MCF 10A (cell line): ENCODE measurements around the gene ZNF283. TPM values are rescaled to one million over a fixed set of nuclear protein-coding genes. Genes with fewer than 3 reads are reported as not detected.

Experiments
- BruUV-seq: library from RNA; stranded (reverse); fragments of 400-500 nt; replicated peaks from 2 replicates; lab custom pipeline; 2021; lab: Mats Ljungman, UMichigan
- CTCF ChIA-PET: fragments of 300-600 bp; sonication (Branson Sonifier 250); formaldehyde crosslinking; extraction: SDS; loops from one replicate; lab custom pipeline; 2021; ENCODE audit warnings: antibody characterized with exemption, inconsistent platforms; lab: Yijun Ruan, JAX
- POLR2A ChIA-PET: fragments of 300-600, 350-650 bp; sonication (Branson Sonifier 250); formaldehyde crosslinking; extraction: SDS; loops from one replicate; lab custom pipeline; 2020; ENCODE audit warnings: antibody characterized with exemption, inconsistent platforms; lab: Yijun Ruan, JAX
- DNase-seq: peaks from one replicate; pipeline ENCODE4 v3.0.0-alpha.2; 2018; ENCODE audit not compliant: unreplicated experiment
- H3K27ac Mint-ChIP-seq: one replicate; pipeline ENCODE4 v1.8.0; 2022; ENCODE audit warnings: mild to moderate bottlenecking, low read depth, mixed read lengths; ENCODE audit not compliant: unreplicated experiment
- H3K27me3 Mint-ChIP-seq: one replicate; pipeline ENCODE4 v1.8.0; 2022; ENCODE audit warnings: mixed read lengths; ENCODE audit not compliant: insufficient read depth, unreplicated experiment
- H3K36me3 Mint-ChIP-seq: one replicate; pipeline ENCODE4 v1.8.0; 2022; ENCODE audit warnings: mild to moderate bottlenecking, moderate library complexity, mixed read lengths; ENCODE audit not compliant: insufficient read depth, unreplicated experiment
- H3K4me1 Mint-ChIP-seq: one replicate; pipeline ENCODE4 v1.8.0; 2022; ENCODE audit warnings: mixed read lengths; ENCODE audit not compliant: insufficient read depth, unreplicated experiment
- H3K4me3 Mint-ChIP-seq: one replicate; pipeline ENCODE4 v1.8.0; 2022; ENCODE audit warnings: mild to moderate bottlenecking, moderate library complexity, mixed read lengths; ENCODE audit not compliant: unreplicated experiment
- H3K9me3 Mint-ChIP-seq: one replicate; pipeline ENCODE4 v1.8.0; 2022; ENCODE audit warnings: mixed read lengths; ENCODE audit not compliant: unreplicated experiment
- intact Hi-C: fragments of 100-400 bp; cut with micrococcal nuclease; formaldehyde crosslinking; loops from 2 replicates; pipeline ENCODE4 v1.14.1; 2022
- total RNA-seq: library from RNA; stranded (reverse); gene quantifications from 2 replicates; pipeline ENCODE4 v1.2.3, GENCODE V29; 2022
- TF ChIP-seq, protein P1 (sequence below): fragments of 200-600 bp; IDR thresholded peaks from one replicate; pipeline ENCODE4 v1.8.0; 2022; ENCODE audit warnings: antibody characterized with exemption, mild to moderate bottlenecking; ENCODE audit not compliant: unreplicated experiment

ZNF283 gene
- total RNA-seq, 1 experiment from 2014 or later = 15.4 TPM

DNA sequence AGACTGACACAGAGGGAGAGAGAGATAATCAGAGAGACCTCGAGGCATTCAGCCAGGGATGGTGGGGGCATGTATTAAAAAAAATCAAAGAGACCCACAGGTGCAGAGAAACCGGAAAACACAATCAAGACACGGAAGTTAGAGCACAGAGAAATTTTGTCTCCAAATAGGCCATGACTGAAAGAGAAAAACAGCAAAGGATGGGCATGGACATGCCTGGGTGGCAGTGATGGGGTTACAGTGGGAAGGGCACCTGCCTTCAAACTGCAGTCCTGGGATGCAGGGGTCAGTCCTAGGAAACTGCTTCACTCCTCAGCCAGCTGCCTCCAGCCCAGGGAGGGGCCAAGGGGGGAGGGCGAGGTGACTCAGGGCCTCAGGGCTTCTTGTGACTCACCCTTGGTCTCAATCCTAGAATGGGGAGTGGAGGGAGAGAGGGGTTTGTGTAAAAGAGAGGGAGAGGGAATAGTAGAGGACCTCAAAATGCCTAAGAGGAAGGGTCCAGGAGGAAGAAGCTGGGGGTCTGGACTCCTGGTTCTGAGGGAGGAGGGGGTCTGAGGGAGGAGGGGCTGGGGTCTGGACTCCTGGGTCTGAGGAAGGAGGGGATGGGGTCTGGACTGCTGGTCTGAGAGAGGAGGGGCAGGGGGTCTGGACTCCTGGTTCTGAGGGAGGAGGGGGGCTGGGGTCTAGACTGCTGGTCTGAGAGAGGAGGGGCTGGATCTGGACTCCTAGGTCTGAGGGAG is 42.7 kb upstream of the ZNF283 start:
- TF ChIP-seq, protein P1, sequence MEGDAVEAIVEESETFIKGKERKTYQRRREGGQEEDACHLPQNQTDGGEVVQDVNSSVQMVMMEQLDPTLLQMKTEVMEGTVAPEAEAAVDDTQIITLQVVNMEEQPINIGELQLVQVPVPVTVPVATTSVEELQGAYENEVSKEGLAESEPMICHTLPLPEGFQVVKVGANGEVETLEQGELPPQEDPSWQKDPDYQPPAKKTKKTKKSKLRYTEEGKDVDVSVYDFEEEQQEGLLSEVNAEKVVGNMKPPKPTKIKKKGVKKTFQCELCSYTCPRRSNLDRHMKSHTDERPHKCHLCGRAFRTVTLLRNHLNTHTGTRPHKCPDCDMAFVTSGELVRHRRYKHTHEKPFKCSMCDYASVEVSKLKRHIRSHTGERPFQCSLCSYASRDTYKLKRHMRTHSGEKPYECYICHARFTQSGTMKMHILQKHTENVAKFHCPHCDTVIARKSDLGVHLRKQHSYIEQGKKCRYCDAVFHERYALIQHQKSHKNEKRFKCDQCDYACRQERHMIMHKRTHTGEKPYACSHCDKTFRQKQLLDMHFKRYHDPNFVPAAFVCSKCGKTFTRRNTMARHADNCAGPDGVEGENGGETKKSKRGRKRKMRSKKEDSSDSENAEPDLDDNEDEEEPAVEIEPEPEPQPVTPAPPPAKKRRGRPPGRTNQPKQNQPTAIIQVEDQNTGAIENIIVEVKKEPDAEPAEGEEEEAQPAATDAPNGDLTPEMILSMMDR = no peak
- POLR2A ChIA-PET = interaction anchor here (0.6 to 11.0 kb wide), 12 partner anchors 25 to 260 kb away, joined by 3 to 409 read pairs (median 5); partner anchors contain the start of genes IRGQ, PLAUR, SMG9 and ZNF575
- DNase-seq = peak; percentile 96
- Mint-ChIP-seq H3K27me3 (no peaks in the 10 kb centered on the region), H3K4me1 (peaks cover 67% of the 10 kb centered on the region), H3K4me3 (peak overlapping the region; percentile 86), H3K27ac (peak overlapping the region; percentile 90), H3K9me3 (no peaks in the 10 kb centered on the region), H3K36me3 (peaks cover 4% of the 10 kb centered on the region)
- BruUV-seq = no TSS peak
- CTCF ChIA-PET = interaction anchor here (0.6 to 1.5 kb wide), 11 partner anchors 12 to 1629 kb away, joined by 3 to 19 read pairs (median 4); no protein-coding TSS in a partner anchor
- intact Hi-C loops = loop anchor here (5.0 kb wide), 1 partner anchor 187 kb away; the partner anchor contains the start of genes IRGQ and ZNF576

DNA sequence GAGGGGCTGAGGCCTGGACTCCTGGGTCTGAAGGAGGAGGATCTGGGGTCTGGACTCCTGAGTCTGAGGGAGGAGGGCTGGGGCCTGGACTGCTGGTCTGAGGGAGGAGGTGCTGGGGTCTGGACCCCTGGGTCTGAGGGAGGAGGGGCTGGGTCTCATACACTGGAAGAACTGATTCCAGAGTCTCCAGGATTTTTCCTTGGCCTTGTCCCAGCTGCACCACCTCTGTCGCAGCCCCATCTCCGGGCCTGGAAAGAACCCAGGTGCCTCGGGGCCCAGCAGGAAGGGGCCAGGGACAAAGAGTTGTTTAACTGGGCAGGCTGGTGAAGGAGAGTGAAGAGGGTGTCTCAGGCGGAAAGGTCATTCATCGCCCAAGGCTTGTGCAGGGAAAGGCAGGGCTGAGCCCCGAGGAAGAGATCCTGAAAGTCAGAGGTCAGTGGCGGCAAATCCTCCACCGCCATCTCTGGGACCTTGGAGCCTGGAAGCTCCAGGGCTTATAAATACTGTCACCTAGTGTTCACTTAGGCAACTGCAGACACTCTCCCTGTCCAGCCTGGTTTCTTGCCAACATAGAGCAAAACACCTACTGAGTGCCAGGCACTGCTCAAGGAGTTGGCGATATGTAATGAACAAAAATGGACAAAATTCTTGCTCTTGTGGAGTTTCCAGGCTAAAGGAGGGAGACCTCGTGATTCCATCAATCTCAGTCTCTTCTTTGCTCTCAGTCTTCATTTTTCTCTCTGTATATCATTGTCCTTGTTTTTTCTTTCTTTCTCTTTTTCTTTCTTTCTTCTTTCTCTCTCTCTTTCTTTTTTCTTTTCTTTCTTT is 41.9 kb upstream of the ZNF283 start:
- intact Hi-C loops = loop anchor here (1.0 to 5.0 kb wide), 4 partner anchors 26 to 188 kb away; partner anchors contain the start of genes IRGQ and ZNF576
- TF ChIP-seq, protein P1 = peak; percentile 92
- no TSS peak for BruUV-seq
- peak overlapping the region; percentile 86 for H3K4me3 Mint-ChIP-seq
- ChIA-PET POLR2A (interaction anchor here (0.7 to 11.0 kb wide), 13 partner anchors 14 to 261 kb away, joined by 3 to 409 read pairs (median 4); partner anchors contain the start of genes IRGQ, PLAUR, SMG9 and ZNF283), CTCF (interaction anchor here (0.6 to 1.5 kb wide), 13 partner anchors 11 to 1630 kb away, joined by 3 to 19 read pairs (median 4); no protein-coding TSS in a partner anchor)
- H3K9me3 Mint-ChIP-seq = no peaks in the 10 kb centered on the region
- DNase-seq = peak; percentile 89
- no peaks in the 10 kb centered on the region for H3K27me3 Mint-ChIP-seq
- peak overlapping the region; percentile 90 for H3K27ac Mint-ChIP-seq
- peaks cover 4% of the 10 kb centered on the region for H3K36me3 Mint-ChIP-seq
- peaks cover 63% of the 10 kb centered on the region for H3K4me1 Mint-ChIP-seq

DNA sequence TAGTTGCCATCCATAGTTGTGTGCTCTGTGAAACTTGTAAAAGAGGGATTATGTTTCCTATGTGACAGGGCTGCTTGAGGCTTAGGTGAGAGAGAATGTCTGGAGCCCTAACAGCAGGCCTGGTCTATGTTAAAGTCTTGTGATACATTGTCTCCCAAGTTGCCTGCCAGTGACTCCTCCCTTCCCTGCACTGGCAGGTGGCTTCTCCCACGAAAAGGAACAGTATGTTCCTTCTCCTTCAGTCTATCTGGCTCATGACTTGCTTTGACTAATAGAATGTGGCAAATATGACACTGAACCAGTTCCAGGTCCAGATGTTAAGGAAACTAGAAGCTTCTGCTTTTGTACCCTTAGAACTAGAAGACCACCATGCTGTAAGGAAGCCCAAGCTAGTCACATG is 40.5 kb upstream of the ZNF283 start:
- Mint-ChIP-seq H3K27me3 (no peaks in the 10 kb centered on the region), H3K4me3 (no peak overlapping the region), H3K9me3 (no peaks in the 10 kb centered on the region), H3K27ac (peak overlapping the region; percentile 49), H3K36me3 (peaks cover 4% of the 10 kb centered on the region), H3K4me1 (peaks cover 53% of the 10 kb centered on the region)
- intact Hi-C loops = no loop called here
- TF ChIP-seq, protein P1 = no peak
- ChIA-PET POLR2A (interaction anchor here (0.7 to 1.3 kb wide), 5 partner anchors 13 to 254 kb away, joined by 3 to 5 read pairs (median 3); partner anchors contain the start of gene ZNF575), CTCF (interaction anchor here (0.5 to 1.7 kb wide), 7 partner anchors 9 to 98 kb away, joined by 3 to 8 read pairs (median 3); no protein-coding TSS in a partner anchor)
- DNase-seq = no peak
- BruUV-seq = no TSS peak
